HEK293T (cell line): Measurements from ENCODE around the gene CTNNA3.

Experiments used
- FOXA1 ChIP-seq: fragments of 450-650 bp; IDR thresholded peaks from 2 replicates; pipeline ENCODE4 v1.6.1; 2016; ENCODE audit warnings: mild to moderate bottlenecking
- FOXK2 ChIP-seq: fragments of 450-650 bp; IDR thresholded peaks from 2 replicates; pipeline ENCODE4 v1.6.1; 2016; ENCODE audit warnings: mild to moderate bottlenecking

GRCh38 chr10:67095531-67095930 lies 600.5 kb downstream of the CTNNA3 start:
- TF ChIP-seq FOXK2 = no peak
- TF ChIP-seq FOXA1 = no peak
